HepG2 (cell line): Measurements from ENCODE around the gene ZDHHC14. TPM values are rescaled to one million over a fixed set of nuclear protein-coding genes. Genes with fewer than 3 reads are reported as not detected.

Experiments
- ATAC-seq: fragments of 200-7000 bp; cut with Tn5 transposase; 3 replicates; pipeline ENCODE4 v1.9.1; 2020; ENCODE audit warnings: mild to moderate bottlenecking, moderate library complexity
- BruUV-seq: library from RNA; stranded (reverse); fragments of 400-500 nt; replicated peaks from 2 replicates; lab custom pipeline; 2021; lab: Mats Ljungman, UMichigan
- CTCF ChIA-PET: fragments of 300-600 bp; formaldehyde crosslinking; extraction: SDS; loops from one replicate; lab custom pipeline; 2021; ENCODE audit warnings: low total read pairs, inconsistent platforms, low intra/inter-chr PET ratio; lab: Yijun Ruan, JAX
- POLR2A ChIA-PET: fragments of 350-600 bp; sonication (Branson Sonifier 250); formaldehyde crosslinking; loops from one replicate; lab custom pipeline; 2020; ENCODE audit warnings: antibody characterized with exemption, inconsistent platforms; lab: Yijun Ruan, JAX
- DNase-seq: peaks from one replicate; pipeline ENCODE4 v3.0.0-alpha.2; 2015; ENCODE audit warnings: low spot score
- FAIRE-seq: peaks from 3 replicates; lab custom pipeline; 2011; peaks lifted over from hg19 to GRCh38; lab: Jason Lieb, UNC
- H2AFZ ChIP-seq: one replicate; pipeline ENCODE4 v1.6.1; 2011; ENCODE audit warnings: low read length, inconsistent platforms
- H3K27ac ChIP-seq: fragments of 300-600 bp; 3 replicates; pipeline ENCODE4 v1.8.0; 2011; ENCODE audit warnings: mixed run types, mild to moderate bottlenecking, mixed read lengths, low read length, inconsistent platforms; ENCODE audit not compliant: insufficient read depth; ENCODE audit errors: extremely low read length
- H3K27me3 ChIP-seq, 2 experiments: fragments of 200-600 bp in 1 of 2; 2 replicates in 1 of 2; 3 replicates in 1 of 2; pipeline versions ENCODE4 v1.6.0 to v1.8.0; 2011; ENCODE audit warnings: low read length in 2 of 2, mild to moderate bottlenecking in 2 of 2, moderate library complexity in 2 of 2, inconsistent platforms in 1 of 2; ENCODE audit not compliant: insufficient read depth in 2 of 2, control insufficient read depth in 1 of 2
- H3K36me3 ChIP-seq, 2 experiments: fragments of 200-600 bp in 1 of 2; replicated peaks in 1 of 2; 2 replicates in 1 of 2; 3 replicates in 1 of 2; pipeline versions ENCODE4 v1.5.1 to v1.8.0; 2011; ENCODE audit warnings: low read length in 2 of 2, inconsistent platforms in 1 of 2; ENCODE audit not compliant: insufficient read depth in 2 of 2, control insufficient read depth in 1 of 2
- H3K4me1 ChIP-seq: 2 replicates; pipeline ENCODE4 v1.5.1; 2012; ENCODE audit warnings: low read length, inconsistent platforms; ENCODE audit not compliant: insufficient read depth
- H3K4me2 ChIP-seq: 2 replicates; pipeline ENCODE4 v1.6.0; 2011; ENCODE audit warnings: low read depth, low read length, inconsistent platforms
- H3K4me3 ChIP-seq, 3 experiments: fragments of 200-600 bp in 1 of 3; sonication (generic), shearing (Covaris generic) in 1 of 3; replicated peaks in 1 of 3; 2 replicates each; pipeline ENCODE4 v1.5.1; 2011 to 2016; ENCODE audit warnings: low read length in 3 of 3, inconsistent platforms in 2 of 3, low read depth in 2 of 3, mild to moderate bottlenecking in 2 of 3, control low read depth in 1 of 3, mixed read lengths in 1 of 3; ENCODE audit not compliant: insufficient read depth in 1 of 3
- H3K79me2 ChIP-seq: one replicate; pipeline ENCODE4 v1.6.1; 2011; ENCODE audit warnings: low read length, inconsistent platforms; ENCODE audit not compliant: insufficient read depth
- H3K9ac ChIP-seq: 2 replicates; pipeline ENCODE4 v1.6.0; 2011; ENCODE audit warnings: mild to moderate bottlenecking, low read depth, low read length, inconsistent platforms; ENCODE audit not compliant: insufficient read depth
- H3K9me3 ChIP-seq: 2 replicates; pipeline ENCODE4 v1.5.1; 2012; ENCODE audit warnings: mild to moderate bottlenecking, low read length
- H4K20me1 ChIP-seq: 2 replicates; pipeline ENCODE4 v1.6.0; 2011; ENCODE audit warnings: inconsistent platforms, mild to moderate bottlenecking, low read length, moderate library complexity; ENCODE audit not compliant: insufficient read depth
- GMEB2 ChIP-seq: IDR thresholded peaks from 2 replicates; pipeline ENCODE4 v1.6.1; 2016; ENCODE audit warnings: missing biosample characterization, missing genetic modification reagents, low read depth
- HNF4A ChIP-seq: sonication (generic); formaldehyde crosslinking; IDR thresholded peaks from 2 replicates; pipeline ENCODE4 v1.4.0; 2020; ENCODE audit warnings: missing genetic modification reagents
- MED13 ChIP-seq: sonication (generic); formaldehyde crosslinking; IDR thresholded peaks from 2 replicates; pipeline ENCODE4 v1.5.0; 2020; ENCODE audit warnings: missing genetic modification reagents
- SP1 ChIP-seq, 2 experiments: fragments of 450-650 bp in 1 of 2; sonication (generic) in 1 of 2; formaldehyde crosslinking in 1 of 2; IDR thresholded peaks; 2 replicates each; pipeline versions ENCODE4 v1.4.0 to v1.6.1; 2016 to 2020; ENCODE audit warnings: missing genetic modification reagents in 1 of 2
- WGBS: methylation state at CpG from one replicate; pipeline ENCODE4 v1.1.6; 2017; ENCODE audit warnings: low lambda C conversion rate; 5-methylcytosine and 5-hydroxymethylcytosine counted together
- in situ Hi-C: cut with HindIII; loops from 2 replicates; pipeline ENCODE4 v1.10.0; 2017; ENCODE audit warnings: low pct_unique_long_range_greater_than_20kb; ENCODE audit not compliant: extremely low pct_ligation_motif_present
- intact Hi-C: fragments of 100-400 bp; cut with micrococcal nuclease; formaldehyde crosslinking; loops from one replicate; pipeline ENCODE4 v1.10.0; 2022; ENCODE audit not compliant: unreplicated experiment
- polyA plus RNA-seq, 8 experiments: library from polyadenylated mRNA; depleted of rRNA in 3 of 8; stranded (reverse) in 7 of 8; unstranded in 1 of 8; fragments of >200 nt; fragmentation: Illumina TruSeq in 4 of 8; extraction: Trizol in 4 of 8; gene quantifications; 2 replicates each; pipeline versions ENCODE4 v1.2.1 to v1.2.3, GENCODE V29; 2011 to 2016; ENCODE audit warnings: low read depth in 4 of 8, missing spikeins in 1 of 8, mixed read lengths in 1 of 8; ENCODE audit not compliant: insufficient read depth in 1 of 8
- total RNA-seq, 5 experiments: library from RNA; depleted of rRNA; stranded (reverse); fragments of >200 nt; fragmentation: Illumina TruSeq; extraction: Trizol; gene quantifications; 2 replicates each; pipeline ENCODE4 v1.2.3, GENCODE V29; 2016; ENCODE audit warnings: low read depth in 1 of 5

ZDHHC14 gene
- total and polyA plus RNA-seq, 2 of the 13 experiments (the other 11 are each of a cell fraction or from before 2014, with no cell fraction given), result 3.7 to 9.5 TPM

- Histone ChIP-seq H4K20me1 (no peaks in the 10 kb centered on the region), H3K9me3 (no peaks in the 10 kb centered on the region), H3K9ac (no peak overlapping the region), H3K36me3 (no peaks in the 10 kb centered on the region), H3K27ac (no peak overlapping the region), H3K27me3 (no peaks in the 10 kb centered on the region), H3K79me2 (no peaks in the 10 kb centered on the region), H3K4me1 (peaks cover 74% of the 10 kb centered on the region), H3K4me3 (no peak overlapping the region), H3K4me2 (no peak overlapping the region), H2AFZ (no peak overlapping the region)
- ChIA-PET POLR2A (interaction anchor here (11.0 kb wide), 1 partner anchor 12 kb away, joined by 186 read pairs; no protein-coding TSS in a partner anchor), CTCF (no interaction called here)
- in situ Hi-C loops (no loop called here), intact Hi-C loops (no loop called here)
- DNase-seq (no peak), ATAC-seq (no peak), FAIRE-seq (no peak)
- no TSS peak for BruUV-seq
- WGBS, result 90% methylated on average over 6 of the region's 6 CpGs
- no peak for TF ChIP-seq HNF4A
- no peak for TF ChIP-seq GMEB2
- TF ChIP-seq MED13 (CRISPR knock-in tag), result no peak
- TF ChIP-seq SP1 (IDR thresholded peaks at IDR 0.05), result no peak
- no peak for TF ChIP-seq SP1 (CRISPR knock-in tag; IDR thresholded peaks at IDR 0.05)
Measured at GRCh38 chr6:157520596-157521361, 139.8 kb downstream of the ZDHHC14 start.
